PC-9 (cell line): Measurements from ENCODE around the gene RASGEF1B. TPM values are rescaled to one million over a fixed set of nuclear protein-coding genes. Genes with fewer than 3 reads are reported as not detected.
"Not testable (repeated sequence)": the region's sequence is repeated elsewhere in the genome, so short reads cannot be mapped to it uniquely, and the experiment has no call there.

ENCODE experiments used
- BruUV-seq: library from RNA; stranded (reverse); fragments of 400-500 nt; replicated peaks from 2 replicates; lab custom pipeline; 2021; lab: Mats Ljungman, UMichigan
- CTCF ChIA-PET: fragments of 300-600 bp; sonication (Branson Sonifier 250); formaldehyde crosslinking; loops from one replicate; lab custom pipeline; 2022; ENCODE audit warnings: antibody characterized with exemption; lab: Charles Lee
- POLR2A ChIA-PET: fragments of 300-600 bp; sonication (Branson Sonifier 250); formaldehyde crosslinking; loops from one replicate; lab custom pipeline; 2022; ENCODE audit warnings: antibody characterized with exemption; ENCODE audit not compliant: unreplicated experiment; lab: Charles Lee
- DNase-seq, 2 experiments: peaks; one replicate each; pipeline versions ENCODE4 v3.0.0 to v3.0.0-alpha.2; 2015 to 2022; ENCODE audit warnings: mixed read lengths in 1 of 2
- H2AFZ ChIP-seq: fragments of 200-600 bp; sonication (generic); 2 replicates; pipeline ENCODE4 v1.8.1; 2017; ENCODE audit warnings: antibody characterized with exemption
- H3F3A ChIP-seq: fragments of 200-600 bp; sonication (generic); 2 replicates; pipeline ENCODE4 v1.8.1; 2017; ENCODE audit warnings: antibody characterized with exemption, mild to moderate bottlenecking, low read depth; ENCODE audit not compliant: insufficient read depth
- H3K27ac ChIP-seq: fragments of 200-600 bp; sonication (generic); 2 replicates; pipeline ENCODE4 v1.6.1; 2016; ENCODE audit warnings: mixed run types
- H3K27me3 ChIP-seq: fragments of 200-600 bp; sonication (generic); 2 replicates; pipeline ENCODE4 v1.6.1; 2016; ENCODE audit warnings: low read depth, mixed run types; ENCODE audit not compliant: insufficient read depth
- H3K36me3 ChIP-seq: fragments of 200-600 bp; sonication (generic); 2 replicates; pipeline ENCODE4 v1.6.1; 2016; ENCODE audit warnings: low read depth, mixed run types
- H3K4me1 ChIP-seq: fragments of 200-600 bp; sonication (generic); replicated peaks from 2 replicates; pipeline ENCODE4 v1.6.1; 2016; ENCODE audit warnings: mixed run types; ENCODE audit not compliant: insufficient read depth
- H3K4me2 ChIP-seq: fragments of 200-600 bp; sonication (generic); 2 replicates; pipeline ENCODE4 v1.6.1; 2017; ENCODE audit warnings: mixed run types
- H3K4me3 ChIP-seq: fragments of 200-600 bp; sonication (generic); 2 replicates; pipeline ENCODE4 v1.6.1; 2016; ENCODE audit warnings: mixed run types
- H3K79me2 ChIP-seq: fragments of 200-600 bp; sonication (generic); 2 replicates; pipeline ENCODE4 v1.6.1; 2017; ENCODE audit warnings: low read depth, mixed run types
- H3K9me2 ChIP-seq: fragments of 200-600 bp; sonication (generic); 2 replicates; pipeline ENCODE4 v1.8.1; 2017; ENCODE audit warnings: mild to moderate bottlenecking; ENCODE audit not compliant: insufficient read depth
- H3K9me3 ChIP-seq: fragments of 200-600 bp; sonication (generic); 2 replicates; pipeline ENCODE4 v1.8.1; 2016; ENCODE audit warnings: low read depth; ENCODE audit not compliant: insufficient read depth
- H4K20me1 ChIP-seq: fragments of 200-600 bp; sonication (generic); 2 replicates; pipeline ENCODE4 v1.8.1; 2017; ENCODE audit not compliant: insufficient read depth
- EZH2 ChIP-seq: fragments of 200-600 bp; sonication (generic); IDR thresholded peaks from 2 replicates; pipeline ENCODE4 v1.8.0; 2017; ENCODE audit warnings: antibody characterized with exemption, low read depth
- intact Hi-C: fragments of 100-400 bp; cut with micrococcal nuclease; formaldehyde crosslinking; loops from one replicate; pipeline ENCODE4 v1.10.0; 2022; ENCODE audit not compliant: unreplicated experiment
- total RNA-seq: library from RNA; stranded (reverse); gene quantifications from 2 replicates; pipeline ENCODE4 v1.2.3, GENCODE V29; 2021
- TF ChIP-seq, protein P1 (sequence below): fragments of 200-600 bp; sonication (generic); conservative IDR thresholded peaks from 2 replicates; pipeline ENCODE4 v1.6.1; 2017; ENCODE audit warnings: mixed run types, antibody characterized with exemption, mild to moderate bottlenecking, moderate library complexity

Gene RASGEF1B
- total RNA-seq, 1 experiment from 2014 or later: 1.0 TPM

DNA sequence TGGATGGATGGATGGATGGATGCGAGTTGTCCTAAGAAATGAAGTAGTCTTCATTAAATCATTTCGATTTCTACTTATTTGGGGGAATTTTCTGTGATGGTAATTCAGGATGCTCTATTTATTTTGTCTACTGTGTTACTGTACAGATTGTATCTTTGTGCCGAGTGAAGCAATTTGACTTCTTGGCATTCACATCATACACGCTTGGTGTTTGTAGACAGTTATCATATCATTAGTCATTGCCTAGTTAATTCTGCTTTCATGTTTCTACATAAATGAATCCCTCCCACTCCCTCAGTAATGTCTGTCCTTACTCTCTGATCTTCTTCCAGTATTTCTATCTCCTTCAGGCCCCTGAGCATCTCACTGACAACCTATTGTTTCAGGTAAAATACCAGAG is 64.0 kb downstream of the RASGEF1B start:
- H3K4me2 ChIP-seq: no peak overlapping the region
- H3K36me3 ChIP-seq: no peaks in the 10 kb centered on the region
- H4K20me1 ChIP-seq: no peaks in the 10 kb centered on the region
- POLR2A ChIA-PET: interaction anchor here (0.7 kb wide), 1 partner anchor 318 kb away, joined by 3 read pairs; no protein-coding TSS in a partner anchor
- H2AFZ ChIP-seq: no peak overlapping the region
- H3K9me3 ChIP-seq: no peaks in the 10 kb centered on the region
- H3K4me1 ChIP-seq: no peaks in the 10 kb centered on the region
- no peak overlapping the region for H3K4me3 ChIP-seq
- TF ChIP-seq, protein P1, sequence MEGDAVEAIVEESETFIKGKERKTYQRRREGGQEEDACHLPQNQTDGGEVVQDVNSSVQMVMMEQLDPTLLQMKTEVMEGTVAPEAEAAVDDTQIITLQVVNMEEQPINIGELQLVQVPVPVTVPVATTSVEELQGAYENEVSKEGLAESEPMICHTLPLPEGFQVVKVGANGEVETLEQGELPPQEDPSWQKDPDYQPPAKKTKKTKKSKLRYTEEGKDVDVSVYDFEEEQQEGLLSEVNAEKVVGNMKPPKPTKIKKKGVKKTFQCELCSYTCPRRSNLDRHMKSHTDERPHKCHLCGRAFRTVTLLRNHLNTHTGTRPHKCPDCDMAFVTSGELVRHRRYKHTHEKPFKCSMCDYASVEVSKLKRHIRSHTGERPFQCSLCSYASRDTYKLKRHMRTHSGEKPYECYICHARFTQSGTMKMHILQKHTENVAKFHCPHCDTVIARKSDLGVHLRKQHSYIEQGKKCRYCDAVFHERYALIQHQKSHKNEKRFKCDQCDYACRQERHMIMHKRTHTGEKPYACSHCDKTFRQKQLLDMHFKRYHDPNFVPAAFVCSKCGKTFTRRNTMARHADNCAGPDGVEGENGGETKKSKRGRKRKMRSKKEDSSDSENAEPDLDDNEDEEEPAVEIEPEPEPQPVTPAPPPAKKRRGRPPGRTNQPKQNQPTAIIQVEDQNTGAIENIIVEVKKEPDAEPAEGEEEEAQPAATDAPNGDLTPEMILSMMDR: no peak
- no peaks in the 10 kb centered on the region for H3K9me2 ChIP-seq
- no peaks in the 10 kb centered on the region for H3K27me3 ChIP-seq
- no TSS peak for BruUV-seq
- H3F3A ChIP-seq: no peaks in the 10 kb centered on the region
- intact Hi-C loops: loop anchor here (2.0 to 10.0 kb wide), 3 partner anchors 227 to 955 kb away; no protein-coding TSS in a partner anchor
- no peak for DNase-seq
- no peaks in the 10 kb centered on the region for H3K79me2 ChIP-seq
- no peak overlapping the region for H3K27ac ChIP-seq
- CTCF ChIA-PET: no interaction called here

DNA sequence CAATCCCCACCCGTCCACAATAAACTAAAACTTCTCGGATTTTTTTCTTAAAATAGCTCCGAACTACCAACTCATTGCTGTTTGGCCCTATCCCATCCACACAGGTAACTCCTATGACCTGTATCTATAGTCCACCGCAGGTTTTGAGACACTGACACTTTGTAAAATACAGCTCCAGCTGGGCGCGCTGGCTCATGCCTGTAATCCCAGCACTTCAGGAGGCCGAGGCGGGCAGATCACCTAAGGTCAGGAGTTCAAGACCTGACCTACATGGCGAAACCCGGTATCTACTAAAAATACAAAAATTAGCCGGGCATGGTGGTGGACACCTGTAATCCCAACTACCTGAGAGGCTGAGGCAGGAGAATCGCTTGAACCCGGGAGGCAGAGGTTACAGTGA is 65.2 kb downstream of the RASGEF1B start:
- H3K79me2 ChIP-seq, BruUV-seq, H2AFZ ChIP-seq, H4K20me1 ChIP-seq, H3K9me2 ChIP-seq, H3K27ac ChIP-seq, H3K4me1 ChIP-seq, DNase-seq, POLR2A ChIA-PET, H3F3A ChIP-seq, H3K4me3 ChIP-seq, H3K27me3 ChIP-seq, H3K9me3 ChIP-seq, H3K36me3 ChIP-seq: not testable (repeated sequence)
- intact Hi-C loops: loop anchor here (1.0 to 10.0 kb wide), 6 partner anchors 61 to 956 kb away; no protein-coding TSS in a partner anchor
- CTCF ChIA-PET: interaction anchor here (1.0 kb wide), 1 partner anchor 61 kb away, joined by 3 read pairs; no protein-coding TSS in a partner anchor
- H3K4me2 ChIP-seq: peak overlapping the region; percentile 34; the same call in 1 of the 2 replicates

DNA sequence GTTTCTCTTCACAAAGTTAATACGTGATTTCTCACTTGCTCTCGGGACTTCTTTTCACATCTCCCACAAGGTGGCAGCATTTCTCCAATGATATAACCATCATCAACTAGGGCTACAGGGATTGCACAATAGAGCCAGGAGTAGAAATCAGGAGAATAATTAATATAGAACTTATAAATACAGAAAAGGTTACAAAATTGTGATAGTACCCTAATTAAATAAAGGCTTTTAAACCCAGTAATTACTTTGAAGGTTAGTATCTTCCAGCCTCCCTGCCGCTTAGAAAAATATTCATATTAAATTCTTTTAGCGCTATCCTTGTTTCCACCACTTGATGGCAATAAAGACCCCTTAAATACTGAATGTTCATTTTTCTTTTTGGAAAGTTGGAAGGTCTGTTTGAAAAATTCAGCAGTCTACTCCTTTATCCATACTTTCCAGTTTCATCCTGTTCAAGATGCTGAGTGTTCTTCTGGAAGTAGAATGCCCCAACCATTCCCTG is 65.8 kb downstream of the RASGEF1B start:
- H3K4me2 ChIP-seq: peak overlapping the region; percentile 34; the same call in 1 of the 2 replicates
- H3K9me3 ChIP-seq: no peaks in the 10 kb centered on the region
- peak; percentile 8 to 52 for DNase-seq
- intact Hi-C loops: loop anchor here (1.0 to 10.0 kb wide), 6 partner anchors 61 to 956 kb away; no protein-coding TSS in a partner anchor
- H3K4me3 ChIP-seq: no peak overlapping the region
- no peaks in the 10 kb centered on the region for H3K4me1 ChIP-seq
- CTCF ChIA-PET: interaction anchor here (1.0 kb wide), 1 partner anchor 61 kb away, joined by 3 read pairs; no protein-coding TSS in a partner anchor
- no peak overlapping the region for H3K27ac ChIP-seq
- H3F3A ChIP-seq: no peaks in the 10 kb centered on the region
- H3K9me2 ChIP-seq: no peaks in the 10 kb centered on the region
- no TSS peak for BruUV-seq
- H3K36me3 ChIP-seq: no peaks in the 10 kb centered on the region
- no peaks in the 10 kb centered on the region for H3K79me2 ChIP-seq
- no peaks in the 10 kb centered on the region for H3K27me3 ChIP-seq
- no peaks in the 10 kb centered on the region for H4K20me1 ChIP-seq
- POLR2A ChIA-PET: no interaction called here
- H2AFZ ChIP-seq: no peak overlapping the region; the same call in 1 of the 2 replicates
- TF ChIP-seq, protein P1: peak; percentile 87
- TF ChIP-seq EZH2: no peak
